Fibroblast of the aortic adventitia (primary cell): ENCODE results near the gene SH2D2A. TPM values are rescaled to one million over a fixed set of nuclear protein-coding genes. Genes with fewer than 3 reads are reported as not detected.

Experiments used
- DNase-seq: peaks from one replicate; pipeline ENCODE4 v3.0.0-alpha.2; 2010; ENCODE audit warnings: low read depth
- H3K4me3 ChIP-seq: 2 replicates; pipeline ENCODE4 v1.5.1; 2011; ENCODE audit warnings: low read depth, mild to moderate bottlenecking, control low read depth, low read length, moderate library complexity
- total RNA-seq: library from RNA; depleted of rRNA; stranded (reverse); fragments of >200 nt; gene quantifications from 2 replicates; pipeline ENCODE4 v1.2.3, GENCODE V29; 2012; ENCODE audit warnings: low replicate concordance
- TF ChIP-seq, protein P1 (sequence below): IDR thresholded peaks from 2 replicates; pipeline ENCODE4 v1.5.1; 2011; ENCODE audit warnings: mild to moderate bottlenecking, low read length, control low read depth, inconsistent platforms; ENCODE audit not compliant: insufficient read depth

The SH2D2A gene
- total RNA-seq, 1 donor = not detected

DNA sequence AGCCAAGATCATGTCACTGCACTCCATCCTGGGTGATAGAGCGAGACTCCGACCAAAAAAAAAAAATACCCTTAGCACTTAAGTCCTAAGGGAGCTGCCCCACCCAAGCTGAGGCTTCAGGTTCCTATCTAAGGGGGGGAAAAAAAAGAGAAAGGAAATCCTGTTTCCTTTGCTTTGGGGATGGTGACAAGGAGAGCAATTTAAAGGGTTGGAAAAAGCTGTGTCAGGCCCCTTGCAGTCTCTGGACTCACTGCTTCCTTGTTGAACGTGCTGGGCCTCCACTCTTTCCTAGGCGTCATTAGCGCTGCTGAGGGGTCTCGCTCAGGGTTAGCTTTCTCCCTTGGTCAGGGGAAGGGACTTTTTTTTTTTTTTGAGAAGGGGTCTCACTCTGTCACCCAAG, 31.2 kb downstream of the SH2D2A start:
- H3K4me3 ChIP-seq = no peak overlapping the region
- TF ChIP-seq, protein P1, sequence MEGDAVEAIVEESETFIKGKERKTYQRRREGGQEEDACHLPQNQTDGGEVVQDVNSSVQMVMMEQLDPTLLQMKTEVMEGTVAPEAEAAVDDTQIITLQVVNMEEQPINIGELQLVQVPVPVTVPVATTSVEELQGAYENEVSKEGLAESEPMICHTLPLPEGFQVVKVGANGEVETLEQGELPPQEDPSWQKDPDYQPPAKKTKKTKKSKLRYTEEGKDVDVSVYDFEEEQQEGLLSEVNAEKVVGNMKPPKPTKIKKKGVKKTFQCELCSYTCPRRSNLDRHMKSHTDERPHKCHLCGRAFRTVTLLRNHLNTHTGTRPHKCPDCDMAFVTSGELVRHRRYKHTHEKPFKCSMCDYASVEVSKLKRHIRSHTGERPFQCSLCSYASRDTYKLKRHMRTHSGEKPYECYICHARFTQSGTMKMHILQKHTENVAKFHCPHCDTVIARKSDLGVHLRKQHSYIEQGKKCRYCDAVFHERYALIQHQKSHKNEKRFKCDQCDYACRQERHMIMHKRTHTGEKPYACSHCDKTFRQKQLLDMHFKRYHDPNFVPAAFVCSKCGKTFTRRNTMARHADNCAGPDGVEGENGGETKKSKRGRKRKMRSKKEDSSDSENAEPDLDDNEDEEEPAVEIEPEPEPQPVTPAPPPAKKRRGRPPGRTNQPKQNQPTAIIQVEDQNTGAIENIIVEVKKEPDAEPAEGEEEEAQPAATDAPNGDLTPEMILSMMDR = no peak
- DNase-seq = no peak

DNA sequence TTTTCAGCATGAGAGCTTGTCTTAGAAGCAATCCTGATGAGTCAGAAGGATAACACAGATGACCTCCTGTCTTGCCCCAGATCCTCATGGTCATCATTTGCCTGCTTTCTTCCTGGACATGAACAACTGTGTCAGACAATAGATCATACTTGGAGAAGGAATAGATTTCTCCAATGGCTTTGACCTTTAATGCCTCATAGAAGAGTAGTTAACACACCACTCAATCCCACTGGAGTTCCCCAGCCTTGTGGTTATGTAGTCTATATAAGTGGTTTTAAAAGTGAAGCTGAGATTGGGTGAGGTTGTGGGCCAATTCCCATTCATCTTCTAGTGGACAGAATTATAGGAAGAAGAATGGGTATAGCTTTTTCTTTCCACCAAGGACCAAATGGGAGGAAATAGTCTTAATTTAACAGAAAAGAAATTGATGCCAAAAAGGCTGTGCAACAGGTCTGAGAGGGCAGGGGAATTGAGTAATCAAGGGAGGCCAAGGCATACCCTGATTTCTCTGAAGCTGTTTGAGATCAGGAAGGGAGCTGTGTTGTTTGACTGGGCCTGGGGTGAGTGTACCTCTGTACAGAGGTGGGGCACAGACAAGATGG, 35.0 kb downstream of the SH2D2A start:
- TF ChIP-seq, protein P1 = no peak
- DNase-seq = peak; percentile 71
- no peak overlapping the region for H3K4me3 ChIP-seq

DNA sequence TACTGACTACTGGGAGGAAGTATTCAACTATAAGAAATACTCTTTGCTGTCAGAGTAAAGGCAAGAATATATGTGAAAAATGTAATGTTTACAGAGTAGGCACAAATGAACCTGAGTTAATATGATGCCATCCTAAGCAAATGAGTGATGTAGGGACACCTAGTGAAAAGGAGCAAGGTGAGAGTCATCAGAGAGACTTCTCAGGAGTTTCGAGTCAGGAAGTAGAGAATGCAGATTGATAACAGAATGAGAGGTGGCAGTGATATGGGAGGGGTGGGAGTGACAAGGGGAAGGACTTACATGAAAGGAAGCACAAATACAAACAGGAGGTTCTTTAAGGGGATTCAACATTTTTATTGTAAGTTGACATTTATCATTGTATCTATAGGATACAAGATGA, 39.1 kb downstream of the SH2D2A start:
- H3K4me3 ChIP-seq = no peak overlapping the region

DNA sequence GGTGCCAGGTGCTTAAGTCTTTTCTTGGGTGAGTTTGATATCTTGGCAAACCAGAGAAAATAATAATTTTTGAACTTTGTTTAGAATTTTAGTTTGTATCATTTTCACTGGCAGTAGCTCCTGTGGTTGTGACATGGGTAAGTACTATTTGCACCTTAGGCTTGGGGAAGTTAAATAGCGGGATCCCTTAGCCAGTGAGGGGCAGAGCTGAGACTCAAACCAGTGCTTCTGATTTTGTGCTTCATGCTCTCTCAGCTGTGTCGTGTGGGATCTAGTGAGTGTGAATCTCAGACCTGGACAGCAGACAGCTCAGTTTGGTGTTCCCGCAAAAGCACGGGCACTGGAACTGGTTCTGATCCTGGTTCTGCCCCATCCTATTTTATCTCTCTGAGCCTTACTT, 39.7 kb downstream of the SH2D2A start:
- no peak overlapping the region for H3K4me3 ChIP-seq
- TF ChIP-seq, protein P1 = no peak
- DNase-seq = no peak

More for the DNA sequence above, 39.1 kb downstream of the SH2D2A start:
- TF ChIP-seq, protein P1 = no peak
- no peak for DNase-seq

DNA sequence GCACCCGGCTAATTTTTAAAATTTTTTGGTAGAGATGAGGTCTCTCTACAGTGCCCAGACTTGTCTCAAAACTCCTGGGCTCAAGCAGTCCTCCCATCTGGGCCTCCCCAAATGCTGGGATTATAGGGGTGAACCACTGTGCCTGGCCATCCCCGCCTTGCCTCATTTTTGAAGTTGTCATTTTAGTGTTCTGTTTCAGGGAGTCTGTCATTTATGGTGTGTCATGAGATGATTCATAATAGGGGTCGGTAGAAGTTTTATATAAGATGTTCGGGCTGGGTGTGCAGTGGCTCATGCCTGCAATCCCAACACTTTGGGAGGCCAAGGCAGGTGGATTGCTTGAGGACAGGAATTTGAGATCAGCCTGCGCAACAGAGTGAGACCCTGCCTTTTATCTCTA, 40.8 kb downstream of the SH2D2A start:
- no peak for DNase-seq
- TF ChIP-seq, protein P1 = no peak
- H3K4me3 ChIP-seq = no peak overlapping the region

DNA sequence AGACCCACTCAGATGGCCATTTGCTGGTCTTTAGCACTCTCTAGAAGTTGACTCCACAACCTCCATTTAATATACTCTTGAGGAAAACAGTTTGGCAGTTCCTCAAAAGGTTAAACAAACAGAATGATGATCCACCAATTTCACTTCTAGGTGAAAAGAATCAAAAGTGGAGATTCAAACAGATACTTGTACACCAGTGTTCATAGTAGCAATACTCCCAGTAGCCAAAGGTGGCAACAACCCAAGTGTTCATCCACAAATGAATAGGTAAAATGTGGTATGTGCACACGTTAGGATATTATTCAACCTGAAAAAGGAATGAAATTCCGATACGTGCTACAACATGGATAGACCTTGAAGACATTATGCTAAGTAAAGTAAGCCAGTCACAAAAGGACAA, 43.0 kb downstream of the SH2D2A start:
- no peak overlapping the region for H3K4me3 ChIP-seq
- DNase-seq = no peak
- TF ChIP-seq, protein P1 = peak; percentile 9
